Kidney epithelial cell (primary cell): ENCODE results near the gene HAGH. TPM values are rescaled to one million over a fixed set of nuclear protein-coding genes. Genes with fewer than 3 reads are reported as not detected.

Source experiments
- DNase-seq: peaks from one replicate; pipeline ENCODE4 v3.0.0-alpha.2; 2010; ENCODE audit warnings: low read depth
- H3K27me3 ChIP-seq: 2 replicates; pipeline ENCODE4 v1.6.0; 2011; ENCODE audit warnings: low read length; ENCODE audit not compliant: control insufficient read depth, insufficient read depth
- H3K36me3 ChIP-seq: 2 replicates; pipeline ENCODE4 v1.5.1; 2011; ENCODE audit warnings: low read length; ENCODE audit not compliant: control insufficient read depth, insufficient read depth
- H3K4me3 ChIP-seq: 2 replicates; pipeline ENCODE4 v1.5.1; 2011; ENCODE audit warnings: low read depth, mild to moderate bottlenecking, control low read depth, low read length
- CTCF ChIP-seq: IDR thresholded peaks from 2 replicates; pipeline ENCODE4 v1.5.1; 2011; ENCODE audit warnings: mild to moderate bottlenecking, moderate library complexity, low read length, control low read depth, inconsistent platforms; ENCODE audit not compliant: insufficient read depth, poor library complexity, severe bottlenecking
- total RNA-seq: library from RNA; depleted of rRNA; stranded (reverse); fragments of >200 nt; gene quantifications from 2 replicates; pipeline ENCODE4 v1.2.3, GENCODE V29; 2015

HAGH gene
- total RNA-seq, 1 donor from 2014 or later: 62.8 TPM

DNA sequence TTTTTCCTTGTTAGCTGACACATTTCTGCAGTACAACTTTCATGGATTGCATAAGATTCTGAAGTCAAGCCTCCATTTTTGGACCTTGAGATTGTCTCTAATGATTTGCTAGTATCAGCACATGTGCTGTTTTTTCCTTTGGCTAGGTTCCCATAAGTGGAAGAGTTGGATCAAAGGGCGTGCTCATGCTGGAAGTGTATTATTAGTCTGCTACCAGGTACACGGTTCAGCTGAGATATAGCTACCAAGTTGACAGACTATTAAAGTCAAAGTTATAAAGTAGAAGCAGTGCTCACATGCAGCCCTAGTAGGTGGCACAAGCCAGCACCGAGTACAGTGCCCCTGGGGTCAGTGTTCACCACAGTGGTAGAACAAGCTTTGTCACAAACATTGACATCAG is 3.6 kb upstream of the HAGH start:
- TF ChIP-seq CTCF: no peak
- no peaks in the 10 kb centered on the region for H3K36me3 ChIP-seq
- no peaks in the 10 kb centered on the region for H3K27me3 ChIP-seq
- no peak overlapping the region for H3K4me3 ChIP-seq
- DNase-seq: no peak

DNA sequence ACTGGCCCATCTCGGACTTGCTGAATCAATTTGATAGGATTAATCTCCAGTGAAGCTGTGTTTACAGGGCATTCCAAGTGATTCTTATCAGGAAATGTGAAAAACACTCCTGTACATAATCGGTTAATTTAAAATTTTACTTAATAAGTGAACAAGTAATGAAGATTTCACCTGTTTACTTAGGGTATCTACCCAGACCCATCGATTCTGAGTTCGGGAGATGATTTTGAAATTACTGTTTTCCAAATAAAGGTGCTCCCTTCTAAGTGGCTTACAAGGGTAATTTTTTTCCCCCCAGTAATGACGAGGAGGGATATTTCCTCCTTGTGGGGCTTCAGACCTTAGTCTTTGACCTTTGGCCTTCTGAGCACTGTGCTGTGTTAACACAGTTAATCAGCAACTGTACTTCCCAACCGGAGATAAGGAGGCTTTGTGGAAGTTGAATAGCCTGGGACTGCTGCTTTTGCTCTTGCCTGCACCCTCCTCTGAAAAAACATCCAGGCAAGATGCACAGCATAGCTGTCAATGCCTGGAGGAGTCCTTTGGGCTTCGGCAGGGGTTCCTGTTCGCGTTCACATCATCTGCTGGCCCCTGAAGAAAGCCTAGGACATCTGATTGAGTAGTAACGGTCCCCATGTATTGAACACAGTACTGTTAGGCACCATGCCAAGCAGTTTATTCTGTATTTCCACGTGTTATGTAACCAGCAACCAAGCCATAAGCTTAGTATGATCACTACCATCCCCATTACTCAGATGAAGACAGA is 2.2 kb upstream of the HAGH start:
- Histone ChIP-seq H3K36me3 (no peaks in the 10 kb centered on the region), H3K4me3 (peak overlapping the region; percentile 94), H3K27me3 (no peaks in the 10 kb centered on the region)
- no peak for TF ChIP-seq CTCF
- no peak for DNase-seq

DNA sequence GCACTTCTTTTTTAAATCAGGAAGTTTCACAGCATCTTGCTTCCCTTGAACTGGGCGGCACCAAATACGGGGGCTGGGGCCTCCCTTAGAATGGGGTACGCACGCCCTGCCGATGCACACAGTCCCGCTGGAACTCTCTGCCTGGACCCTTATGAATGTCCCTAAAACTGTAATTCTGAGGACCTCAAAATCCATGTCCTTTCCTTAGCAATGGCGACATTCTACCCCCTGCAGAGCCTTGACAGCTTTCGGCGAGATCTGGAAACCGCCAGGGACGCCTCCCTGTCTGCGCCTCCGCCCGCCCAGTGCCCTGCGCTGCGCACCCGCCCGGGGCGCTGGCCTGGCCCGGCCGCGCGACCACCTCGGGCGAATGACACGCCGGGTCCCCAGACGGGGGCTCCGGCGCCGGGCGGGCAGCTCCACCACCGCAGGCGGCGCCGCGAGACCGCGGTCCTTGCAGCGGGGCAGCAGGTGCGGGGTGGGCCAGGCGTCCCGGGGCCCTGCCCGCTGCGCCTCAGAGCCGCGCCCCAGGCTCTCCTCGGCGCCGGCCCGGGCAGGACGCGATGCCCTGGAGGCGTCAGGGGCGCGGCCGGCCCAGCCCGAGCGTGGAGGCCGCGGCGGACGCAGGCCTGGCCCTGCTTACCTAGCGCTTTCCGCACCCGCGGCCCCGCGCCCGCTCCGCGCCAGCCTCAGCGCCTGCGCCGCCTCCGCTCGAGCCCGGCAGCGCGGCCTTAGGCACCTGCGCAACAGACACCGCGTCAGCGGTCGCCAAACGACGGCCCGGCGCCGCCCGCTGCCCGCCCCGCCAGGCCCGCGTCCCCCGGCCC is 548 bp downstream of the HAGH start:
- TF ChIP-seq CTCF: no peak
- DNase-seq: no peak
- H3K36me3 ChIP-seq: no peaks in the 10 kb centered on the region
- H3K4me3 ChIP-seq: peak overlapping the region; percentile 94
- no peaks in the 10 kb centered on the region for H3K27me3 ChIP-seq

DNA sequence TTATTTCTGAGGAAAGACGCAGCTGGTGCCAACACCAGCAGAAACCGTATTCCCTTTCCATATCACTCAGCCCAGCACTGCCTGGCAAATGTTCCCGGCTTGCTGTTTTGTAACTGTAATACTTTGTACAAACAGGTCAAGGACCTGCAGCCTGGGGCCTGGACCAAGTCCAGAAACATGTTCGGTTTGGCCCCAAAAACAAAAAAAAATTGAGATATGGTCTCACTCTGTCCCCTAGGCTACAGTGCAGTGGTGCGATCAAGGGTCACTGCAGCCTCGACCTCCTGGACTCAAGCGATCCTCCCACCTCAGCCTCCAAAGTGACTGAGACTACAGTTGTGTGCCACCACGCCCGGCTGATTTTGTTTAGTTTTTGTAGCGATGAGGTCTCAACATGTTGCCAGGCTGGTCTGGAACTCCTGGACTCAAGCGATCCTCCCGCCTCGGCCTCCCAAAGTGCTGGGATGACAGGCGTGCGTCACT is 1.2 kb downstream of the HAGH start:
- peak overlapping the region; percentile 94 for H3K4me3 ChIP-seq
- H3K27me3 ChIP-seq: no peaks in the 10 kb centered on the region
- TF ChIP-seq CTCF: no peak
- DNase-seq: no peak
- no peaks in the 10 kb centered on the region for H3K36me3 ChIP-seq

- DNase-seq: no peak
- Histone ChIP-seq H3K4me3 (no peak overlapping the region), H3K36me3 (no peaks in the 10 kb centered on the region), H3K27me3 (no peaks in the 10 kb centered on the region)
- peak; percentile 60 for TF ChIP-seq CTCF
Observed at GRCh38 chr16:1823821-1824220, 2.8 kb downstream of the HAGH start.

DNA sequence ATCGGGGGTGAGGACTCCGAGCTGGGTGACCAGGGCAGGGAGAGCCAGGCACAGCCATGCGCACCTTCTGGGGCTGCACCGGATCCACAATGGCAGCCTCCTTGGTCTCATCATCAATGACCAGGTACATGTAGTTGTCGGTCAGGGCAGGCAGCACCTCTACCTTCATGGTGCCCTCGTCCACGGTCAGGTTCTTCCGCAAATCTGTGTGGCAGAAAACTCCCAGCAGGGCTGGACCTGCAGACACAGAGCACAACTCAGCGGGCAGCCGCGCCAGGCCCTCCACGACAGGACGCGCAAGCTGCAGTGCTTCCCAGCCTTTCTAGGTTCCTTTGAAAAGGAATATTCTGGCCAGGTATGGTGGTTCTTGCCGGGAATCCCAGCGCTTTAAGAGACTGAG is 3.8 kb downstream of the HAGH start:
- no peak for DNase-seq
- TF ChIP-seq CTCF: no peak
- Histone ChIP-seq H3K36me3 (no peaks in the 10 kb centered on the region), H3K4me3 (no peak overlapping the region), H3K27me3 (no peaks in the 10 kb centered on the region)
